SK-N-SH (cell line): ENCODE measurements around the gene PAQR7. TPM values are rescaled to one million over a fixed set of nuclear protein-coding genes. Genes with fewer than 3 reads are reported as not detected.

ENCODE experiments used
- CTCF ChIA-PET: fragments of 300-600, 350-600 bp; formaldehyde crosslinking; extraction: SDS; loops from one replicate; lab custom pipeline; 2021; lab: Yijun Ruan, JAX
- POLR2A ChIA-PET: fragments of 350-600 bp; sonication (Branson Sonifier 250); formaldehyde crosslinking; extraction: SDS; loops from one replicate; lab custom pipeline; 2020; ENCODE audit warnings: antibody characterized with exemption, inconsistent platforms; lab: Yijun Ruan, JAX
- DNase-seq: peaks from one replicate; pipeline ENCODE4 v3.0.0; 2012
- H2AFZ ChIP-seq: fragments of 200-600 bp; sonication (generic); 2 replicates; pipeline ENCODE4 v1.8.1; 2016; ENCODE audit warnings: antibody characterized with exemption, mild to moderate bottlenecking, low read depth
- H3F3A ChIP-seq: fragments of 200-600 bp; sonication (generic); replicated peaks from 2 replicates; pipeline ENCODE3; 2016; ENCODE audit warnings: antibody characterized with exemption, mild to moderate bottlenecking; ENCODE audit not compliant: insufficient read depth
- H3K27ac ChIP-seq, 2 experiments: fragments of 200-500 bp in 1 of 2; fragments of 200-600 bp in 1 of 2; sonication (Bioruptor generic) in 1 of 2; sonication (generic), shearing (Covaris generic) in 1 of 2; 2 replicates each; pipeline versions ENCODE4 v1.5.1 to v1.6.1; 2014 to 2016; ENCODE audit warnings: low read depth in 2 of 2, inconsistent platforms in 1 of 2, low read length in 1 of 2, mild to moderate bottlenecking in 1 of 2, mixed read lengths in 1 of 2
- H3K27me3 ChIP-seq: fragments of 200-600 bp; sonication (generic), shearing (Covaris generic); 2 replicates; pipeline ENCODE4 v1.6.1; 2016; ENCODE audit warnings: mixed run types; ENCODE audit not compliant: insufficient read depth
- H3K36me3 ChIP-seq, 2 experiments: fragments of 200-500 bp in 1 of 2; fragments of 200-600 bp in 1 of 2; sonication (Bioruptor generic) in 1 of 2; sonication (generic) in 1 of 2; replicated peaks in 1 of 2; 2 replicates each; pipeline versions ENCODE3 to v1.5.1; 2014 to 2016; ENCODE audit warnings: low read length in 1 of 2, mild to moderate bottlenecking in 1 of 2; ENCODE audit not compliant: insufficient read depth in 2 of 2, control insufficient read depth in 1 of 2
- H3K4me1 ChIP-seq, 2 experiments: fragments of 200-500 bp in 1 of 2; fragments of 200-600 bp in 1 of 2; sonication (Bioruptor generic) in 1 of 2; sonication (generic), shearing (Covaris generic) in 1 of 2; 2 replicates each; pipeline versions ENCODE4 v1.5.1 to v1.6.1; 2014 to 2016; ENCODE audit warnings: low read depth in 1 of 2, low read length in 1 of 2, mixed run types in 1 of 2; ENCODE audit not compliant: insufficient read depth in 2 of 2, control insufficient read depth in 1 of 2
- H3K4me2 ChIP-seq: fragments of 200-600 bp; sonication (generic), shearing (Covaris generic); 2 replicates; pipeline ENCODE4 v1.6.1; 2017; ENCODE audit warnings: mixed run types
- H3K4me3 ChIP-seq, 2 experiments: fragments of 200-500 bp in 1 of 2; fragments of 200-600 bp in 1 of 2; sonication (Bioruptor generic) in 1 of 2; sonication (generic), shearing (Covaris generic) in 1 of 2; 2 replicates each; pipeline versions ENCODE4 v1.5.1 to v1.8.1; 2014 to 2016; ENCODE audit warnings: low read depth in 2 of 2, inconsistent platforms in 1 of 2, low read length in 1 of 2, mild to moderate bottlenecking in 1 of 2, mixed read lengths in 1 of 2, moderate library complexity in 1 of 2
- H3K79me2 ChIP-seq: fragments of 200-600 bp; sonication (generic); 2 replicates; pipeline ENCODE4 v1.8.1; 2017; ENCODE audit warnings: mild to moderate bottlenecking; ENCODE audit not compliant: insufficient read depth
- H3K9ac ChIP-seq: fragments of 200-600 bp; sonication (generic); 2 replicates; pipeline ENCODE4 v1.6.1; 2017; ENCODE audit warnings: mixed run types
- H3K9me2 ChIP-seq: fragments of 200-600 bp; sonication (generic); 2 replicates; pipeline ENCODE4 v1.6.1; 2017; ENCODE audit warnings: mixed run types
- H3K9me3 ChIP-seq: fragments of 200-600 bp; sonication (generic); 2 replicates; pipeline ENCODE4 v1.6.1; 2017; ENCODE audit warnings: mixed run types, mild to moderate bottlenecking, moderate library complexity
- H4K20me1 ChIP-seq: fragments of 200-600 bp; sonication (generic); 2 replicates; pipeline ENCODE4 v1.6.1; 2017; ENCODE audit warnings: mild to moderate bottlenecking, mixed run types; ENCODE audit not compliant: insufficient read depth
- CHD2 ChIP-seq: fragments of 150-350 bp; IDR thresholded peaks from 2 replicates; pipeline ENCODE4 v1.6.1; 2018; ENCODE audit warnings: low read length; ENCODE audit not compliant: partially characterized antibody
- EP300 ChIP-seq, 2 experiments: IDR thresholded peaks; 2 replicates each; pipeline versions ENCODE4 v1.4.0 to v1.6.1; 2012; ENCODE audit warnings: borderline replicate concordance in 1 of 2, low read depth in 1 of 2, low read length in 1 of 2
- FOXJ3 ChIP-seq: sonication (generic); formaldehyde crosslinking; IDR thresholded peaks from 2 replicates; pipeline ENCODE4 v1.5.1; 2020; ENCODE audit warnings: mild to moderate bottlenecking, missing genetic modification reagents
- IRF3 ChIP-seq: fragments of 150-350 bp; IDR thresholded peaks from 2 replicates; pipeline ENCODE4 v1.6.1; 2016; ENCODE audit warnings: mild to moderate bottlenecking, low read depth, low read length
- MEF2A ChIP-seq: IDR thresholded peaks from 2 replicates; pipeline ENCODE4 v1.4.0; 2012; ENCODE audit warnings: low read depth, borderline replicate concordance
- NRF1 ChIP-seq: IDR thresholded peaks from 2 replicates; pipeline ENCODE4 v1.6.1; 2012; ENCODE audit warnings: low read depth, mild to moderate bottlenecking, low read length
- POLR2AphosphoS5 ChIP-seq: IDR thresholded peaks from 2 replicates; pipeline ENCODE4 v1.6.1; 2012; ENCODE audit warnings: low read depth, low read length
- RAD21 ChIP-seq: IDR thresholded peaks from 2 replicates; pipeline ENCODE4 v1.6.1; 2012; ENCODE audit warnings: mild to moderate bottlenecking, low read length
- RCOR1 ChIP-seq: fragments of 150-350 bp; IDR thresholded peaks from 2 replicates; pipeline ENCODE4 v1.6.1; 2017; ENCODE audit warnings: antibody characterized with exemption, low read length
- REST ChIP-seq: IDR thresholded peaks from 2 replicates; pipeline ENCODE4 v1.6.1; 2012; ENCODE audit warnings: mild to moderate bottlenecking, low read depth, low read length, moderate library complexity
- RXRA ChIP-seq: IDR thresholded peaks from 2 replicates; pipeline ENCODE4 v1.4.0; 2012; ENCODE audit warnings: low read depth, mild to moderate bottlenecking, borderline replicate concordance
- TCF12 ChIP-seq: IDR thresholded peaks from 2 replicates; pipeline ENCODE4 v1.4.0; 2012
- YY1 ChIP-seq: IDR thresholded peaks from 2 replicates; pipeline ENCODE4 v1.4.0; 2012; ENCODE audit warnings: low read depth, mild to moderate bottlenecking
- WGBS: methylation state at CpG from one replicate; pipeline ENCODE4 v1.1.6; 2017; ENCODE audit warnings: low lambda C conversion rate; 5-methylcytosine and 5-hydroxymethylcytosine counted together
- polyA plus RNA-seq, 3 experiments: library from polyadenylated mRNA; depleted of rRNA; stranded (reverse); fragments of >200 nt; gene quantifications; 2 replicates each; pipeline ENCODE4 v1.2.3, GENCODE V29; 2012
- TF ChIP-seq, protein P1 (sequence below): IDR thresholded peaks from 2 replicates; pipeline ENCODE4 v1.4.0; 2012; ENCODE audit warnings: low read depth, borderline replicate concordance
- TF ChIP-seq, protein P2 (sequence below): fragments of 150-350 bp; IDR thresholded peaks from 2 replicates; pipeline ENCODE4 v1.6.1; 2017; ENCODE audit warnings: antibody characterized with exemption, low read length, low read depth, borderline replicate concordance

The PAQR7 gene
- polyA plus RNA-seq, 1 of the 3 experiments (the other 2 are of a cell fraction) = 5.6 TPM

DNA sequence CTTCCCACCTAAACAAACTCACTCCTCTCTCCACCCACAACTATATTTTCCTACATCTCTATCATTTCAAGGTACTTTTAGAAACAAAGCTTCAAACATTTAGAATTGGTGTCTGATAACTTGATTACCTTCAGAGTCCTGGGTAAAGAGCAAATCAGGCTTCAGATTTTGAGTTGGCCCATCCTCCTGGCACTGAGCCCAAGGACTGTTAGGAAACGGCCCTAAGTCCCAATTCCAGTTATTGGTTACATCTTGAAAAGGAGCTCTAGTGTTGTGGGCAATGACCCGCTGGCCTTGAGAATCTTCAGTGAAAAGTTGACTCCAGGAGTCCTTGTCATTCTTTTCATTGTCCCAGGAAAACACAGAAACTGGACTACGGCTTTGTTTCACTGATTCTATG, 40.6 kb downstream of the PAQR7 start:
- Histone ChIP-seq H3K9me2 (no peaks in the 10 kb centered on the region), H3K79me2 (no peaks in the 10 kb centered on the region; the same call in 1 of the 2 replicates), H2AFZ (no peak overlapping the region)
- WGBS = 87% methylated on average over 3 of the region's 3 CpGs
- CTCF ChIA-PET = interaction anchor here (1.2 to 2.0 kb wide), 3 partner anchors 8 to 169 kb away, joined by 3 to 4 read pairs (median 3); no protein-coding TSS in a partner anchor
- POLR2A ChIA-PET = no interaction called here
- TF ChIP-seq POLR2AphosphoS5 (no peak), NRF1 (no peak), FOXJ3 (CRISPR knock-in tag) (no peak), RAD21 (no peak), IRF3 (no peak), CHD2 (no peak), RXRA (no peak), EP300 (IDR thresholded peaks at IDR 0.05; ENCODE audit: borderline replicate concordance in 1 of 2, low read depth in 1 of 2, low read length in 1 of 2) (no peak), MEF2A (no peak)
- TF ChIP-seq, protein P1, sequence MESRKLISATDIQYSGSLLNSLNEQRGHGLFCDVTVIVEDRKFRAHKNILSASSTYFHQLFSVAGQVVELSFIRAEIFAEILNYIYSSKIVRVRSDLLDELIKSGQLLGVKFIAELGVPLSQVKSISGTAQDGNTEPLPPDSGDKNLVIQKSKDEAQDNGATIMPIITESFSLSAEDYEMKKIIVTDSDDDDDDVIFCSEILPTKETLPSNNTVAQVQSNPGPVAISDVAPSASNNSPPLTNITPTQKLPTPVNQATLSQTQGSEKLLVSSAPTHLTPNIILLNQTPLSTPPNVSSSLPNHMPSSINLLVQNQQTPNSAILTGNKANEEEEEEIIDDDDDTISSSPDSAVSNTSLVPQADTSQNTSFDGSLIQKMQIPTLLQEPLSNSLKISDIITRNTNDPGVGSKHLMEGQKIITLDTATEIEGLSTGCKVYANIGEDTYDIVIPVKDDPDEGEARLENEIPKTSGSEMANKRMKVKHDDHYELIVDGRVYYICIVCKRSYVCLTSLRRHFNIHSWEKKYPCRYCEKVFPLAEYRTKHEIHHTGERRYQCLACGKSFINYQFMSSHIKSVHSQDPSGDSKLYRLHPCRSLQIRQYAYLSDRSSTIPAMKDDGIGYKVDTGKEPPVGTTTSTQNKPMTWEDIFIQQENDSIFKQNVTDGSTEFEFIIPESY = no peak
- TF ChIP-seq, all 33 proteins: peak for 0
- Histone ChIP-seq H3K27ac (no peak overlapping the region), H3F3A (peaks cover 13% of the 10 kb centered on the region), H4K20me1 (no peaks in the 10 kb centered on the region), H3K4me1 (no peaks in the 10 kb centered on the region), H3K4me3 (no peak overlapping the region), H3K9me3 (no peaks in the 10 kb centered on the region), H3K36me3 (peaks cover 25 to 52% of the 10 kb centered on the region in 2 experiments), H3K9ac (no peak overlapping the region), H3K27me3 (no peaks in the 10 kb centered on the region), H3K4me2 (no peak overlapping the region)
- no peak for DNase-seq

GRCh38 chr1:25833158-25833557, 42.4 kb downstream of the PAQR7 start:
- 97% methylated on average over 5 of the region's 5 CpGs for WGBS
- no peaks in the 10 kb centered on the region for H3K9me3 ChIP-seq
- H3K4me1 ChIP-seq = no peaks in the 10 kb centered on the region
- H3K27ac ChIP-seq = no peak overlapping the region
- no peak overlapping the region for H3K4me2 ChIP-seq
- H3K9ac ChIP-seq = no peak overlapping the region
- TF ChIP-seq RXRA (no peak), RAD21 (no peak), YY1 (no peak), RCOR1 (no peak), REST (no peak), POLR2AphosphoS5 (no peak), TCF12 (no peak), NRF1 (no peak)
- TF ChIP-seq, protein P2, sequence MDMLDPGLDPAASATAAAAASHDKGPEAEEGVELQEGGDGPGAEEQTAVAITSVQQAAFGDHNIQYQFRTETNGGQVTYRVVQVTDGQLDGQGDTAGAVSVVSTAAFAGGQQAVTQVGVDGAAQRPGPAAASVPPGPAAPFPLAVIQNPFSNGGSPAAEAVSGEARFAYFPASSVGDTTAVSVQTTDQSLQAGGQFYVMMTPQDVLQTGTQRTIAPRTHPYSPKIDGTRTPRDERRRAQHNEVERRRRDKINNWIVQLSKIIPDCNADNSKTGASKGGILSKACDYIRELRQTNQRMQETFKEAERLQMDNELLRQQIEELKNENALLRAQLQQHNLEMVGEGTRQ = no peak
- H3K27me3 ChIP-seq = no peaks in the 10 kb centered on the region
- H3F3A ChIP-seq = peaks cover 13% of the 10 kb centered on the region
- H3K79me2 ChIP-seq = no peaks in the 10 kb centered on the region; the same call in 1 of the 2 replicates
- no peak for DNase-seq
- CTCF ChIA-PET = interaction anchor here (2.4 kb wide), 1 partner anchor 165 kb away, joined by 8 read pairs; the partner anchor contains the start of gene PAFAH2
- POLR2A ChIA-PET = no interaction called here
- H4K20me1 ChIP-seq = no peaks in the 10 kb centered on the region
- H3K36me3 ChIP-seq = peaks cover 42 to 69% of the 10 kb centered on the region in 2 experiments
- H2AFZ ChIP-seq = no peak overlapping the region
- H3K9me2 ChIP-seq = no peaks in the 10 kb centered on the region
- no peak overlapping the region for H3K4me3 ChIP-seq
